HepG2 (cell line): ENCODE results near the gene TLCD1. TPM values are rescaled to one million over a fixed set of nuclear protein-coding genes. Genes with fewer than 3 reads are reported as not detected.

Source experiments
- ASH2L ChIP-seq: fragments of 300-600, 200-600 bp; sonication (generic); IDR thresholded peaks from 2 replicates; pipeline ENCODE4 v1.7.0; 2017; ENCODE audit warnings: low read depth, mild to moderate bottlenecking, moderate library complexity, mixed read lengths, low read length; ENCODE audit not compliant: insufficient read length
- EZH2 ChIP-seq: conservative IDR thresholded peaks from 2 replicates; pipeline ENCODE4 v1.6.1; 2012; ENCODE audit warnings: mild to moderate bottlenecking, low read depth, low read length, moderate library complexity
- FIP1L1 ChIP-seq: fragments of 200-400 bp; formaldehyde crosslinking; IDR thresholded peaks from 2 replicates; pipeline ENCODE4 v1.6.1; 2018; ENCODE audit warnings: low read depth, mild to moderate bottlenecking, low read length, moderate library complexity, borderline replicate concordance; ENCODE audit not compliant: insufficient read depth
- NR2C2 ChIP-seq: sonication (generic); formaldehyde crosslinking; IDR thresholded peaks from 2 replicates; pipeline ENCODE4 v1.4.0; 2020; ENCODE audit warnings: missing genetic modification reagents, mild to moderate bottlenecking, moderate library complexity, borderline replicate concordance
- NR2F2 ChIP-seq: IDR thresholded peaks from 2 replicates; pipeline ENCODE4 v1.6.1; 2012; ENCODE audit warnings: low read depth, inconsistent platforms, borderline replicate concordance
- RELA ChIP-seq: sonication (generic); formaldehyde crosslinking; IDR thresholded peaks from 2 replicates; pipeline ENCODE4 v1.4.0; 2020; ENCODE audit warnings: missing genetic modification reagents
- REPIN1 ChIP-seq: sonication (generic); formaldehyde crosslinking; IDR thresholded peaks from 2 replicates; pipeline ENCODE4 v1.8.0; 2022; ENCODE audit warnings: missing genetic modification reagents, low read depth, mild to moderate bottlenecking, borderline replicate concordance
- SOX6 ChIP-seq, 2 experiments: fragments of 450-650 bp in 1 of 2; sonication (generic) in 1 of 2; formaldehyde crosslinking in 1 of 2; IDR thresholded peaks; 2 replicates each; pipeline versions ENCODE4 v1.4.0 to v1.6.1; 2017 to 2020; ENCODE audit warnings: antibody characterized with exemption in 1 of 2, mild to moderate bottlenecking in 1 of 2, missing genetic modification reagents in 1 of 2
- ZNF12 ChIP-seq: sonication (generic); formaldehyde crosslinking; IDR thresholded peaks from 2 replicates; pipeline ENCODE4 v1.5.0; 2020; ENCODE audit warnings: missing genetic modification reagents
- ZNF234 ChIP-seq: sonication (generic); formaldehyde crosslinking; conservative IDR thresholded peaks from 2 replicates; pipeline ENCODE4 v1.5.1; 2020; ENCODE audit warnings: mild to moderate bottlenecking, missing genetic modification reagents
- ZNF484 ChIP-seq: sonication (generic); formaldehyde crosslinking; IDR thresholded peaks from 2 replicates; pipeline ENCODE4 v1.5.1; 2020; ENCODE audit warnings: mild to moderate bottlenecking, low read depth, missing genetic modification reagents, borderline replicate concordance
- ZNF577 ChIP-seq: sonication (generic); formaldehyde crosslinking; IDR thresholded peaks from 2 replicates; pipeline ENCODE4 v1.4.0; 2020; ENCODE audit warnings: mild to moderate bottlenecking, low read depth, missing genetic modification reagents, borderline replicate concordance
- ZSCAN21 ChIP-seq: sonication (generic); formaldehyde crosslinking; IDR thresholded peaks from 2 replicates; pipeline ENCODE4 v1.8.0; 2022; ENCODE audit warnings: mild to moderate bottlenecking, missing genetic modification reagents, moderate library complexity, borderline replicate concordance
- ZSCAN9 ChIP-seq: IDR thresholded peaks from 2 replicates; pipeline ENCODE4 v1.6.1; 2016; ENCODE audit warnings: borderline replicate concordance
- polyA plus RNA-seq, 8 experiments: library from polyadenylated mRNA; depleted of rRNA in 3 of 8; stranded (reverse) in 7 of 8; unstranded in 1 of 8; fragments of >200 nt; fragmentation: Illumina TruSeq in 4 of 8; extraction: Trizol in 4 of 8; gene quantifications; 2 replicates each; pipeline versions ENCODE4 v1.2.1 to v1.2.3, GENCODE V29; 2011 to 2016; ENCODE audit warnings: low read depth in 4 of 8, missing spikeins in 1 of 8, mixed read lengths in 1 of 8; ENCODE audit not compliant: insufficient read depth in 1 of 8
- total RNA-seq, 5 experiments: library from RNA; depleted of rRNA; stranded (reverse); fragments of >200 nt; fragmentation: Illumina TruSeq; extraction: Trizol; gene quantifications; 2 replicates each; pipeline ENCODE4 v1.2.3, GENCODE V29; 2016; ENCODE audit warnings: low read depth in 1 of 5
- TF ChIP-seq, protein P1 (sequence below): sonication (generic); formaldehyde crosslinking; IDR thresholded peaks from 2 replicates; pipeline ENCODE4 v1.4.0; 2020; ENCODE audit warnings: missing genetic modification reagents
- TF ChIP-seq, protein P2 (sequence below): sonication (generic); formaldehyde crosslinking; IDR thresholded peaks from 2 replicates; pipeline ENCODE4 v1.8.1; 2023; ENCODE audit warnings: mild to moderate bottlenecking, moderate library complexity, missing genetic modification reagents
- TF ChIP-seq, protein P3 (sequence below): sonication (generic); formaldehyde crosslinking; IDR thresholded peaks from 2 replicates; pipeline ENCODE4 v1.8.0; 2022; ENCODE audit warnings: mild to moderate bottlenecking, missing genetic modification reagents
- TF ChIP-seq, protein P4 (sequence below): IDR thresholded peaks from 2 replicates; pipeline ENCODE4 v1.4.0; 2020; ENCODE audit warnings: mild to moderate bottlenecking, missing genetic modification reagents

The TLCD1 gene
- total and polyA plus RNA-seq, 2 of the 13 experiments (the other 11 are each of a cell fraction or from before 2014, with no cell fraction given), result 14.9 to 19.6 TPM

DNA sequence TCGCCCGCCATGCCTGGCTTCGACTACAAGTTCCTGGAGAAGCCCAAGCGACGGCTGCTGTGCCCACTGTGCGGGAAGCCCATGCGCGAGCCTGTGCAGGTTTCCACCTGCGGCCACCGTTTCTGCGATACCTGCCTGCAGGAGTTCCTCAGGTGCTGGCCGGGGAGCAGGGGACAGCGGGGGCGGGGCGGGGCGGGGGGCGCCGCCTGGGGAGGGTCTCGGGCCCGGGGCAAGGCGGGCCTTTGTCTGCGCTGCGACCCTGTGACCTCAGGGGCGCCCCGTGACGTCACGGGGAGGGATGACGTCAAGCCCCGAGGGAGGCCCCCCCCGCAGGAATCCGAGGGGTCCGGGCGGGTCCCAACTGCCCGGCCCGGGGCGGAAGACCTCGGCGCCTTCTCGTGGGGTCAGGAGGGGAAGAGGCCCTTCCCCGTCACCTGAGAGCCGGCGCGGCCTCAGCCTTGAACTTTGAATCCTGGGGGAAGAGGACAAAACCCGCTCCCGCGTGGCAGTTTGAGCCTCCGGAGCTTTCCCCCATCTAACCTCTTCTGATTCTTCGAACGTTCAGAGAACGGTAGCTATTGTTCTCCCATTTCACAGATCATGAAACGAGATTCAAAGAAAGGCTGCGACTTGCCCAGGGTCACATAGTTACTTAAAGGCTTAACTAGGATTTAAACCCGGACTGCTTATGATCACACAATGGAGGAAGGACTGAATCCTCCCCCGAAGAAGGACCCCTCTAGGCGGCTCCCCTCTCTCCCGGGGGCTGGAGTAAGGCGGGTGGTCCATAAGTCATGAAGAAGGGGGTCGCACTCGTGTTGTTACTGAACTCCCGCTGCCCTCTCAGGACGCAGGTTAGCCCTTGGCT, 18.3 kb upstream of the TLCD1 start (continued):
- TF ChIP-seq FIP1L1 (no peak), SOX6 (IDR thresholded peaks at IDR 0.05) (no peak), SOX6 (CRISPR knock-in tag; IDR thresholded peaks at IDR 0.05) (no peak), NR2C2 (CRISPR knock-in tag) (peak; percentile 77), ASH2L (no peak), REPIN1 (CRISPR knock-in tag) (peak; percentile 35; the same call in 1 of the 2 replicates), EZH2 (no peak), ZSCAN9 (CRISPR knock-in tag) (no peak), RELA (CRISPR knock-in tag) (no peak), NR2F2 (peak; percentile 74), ZNF234 (CRISPR knock-in tag) (no peak), ZNF577 (no peak), ZNF484 (CRISPR knock-in tag) (no peak), ZSCAN21 (no peak; the same call in none of the 2 replicates), ZNF12 (CRISPR knock-in tag) (0 out of 2 replicates have a peak, but pooled peaks have one; percentile 20)
- TF ChIP-seq, protein P1, sequence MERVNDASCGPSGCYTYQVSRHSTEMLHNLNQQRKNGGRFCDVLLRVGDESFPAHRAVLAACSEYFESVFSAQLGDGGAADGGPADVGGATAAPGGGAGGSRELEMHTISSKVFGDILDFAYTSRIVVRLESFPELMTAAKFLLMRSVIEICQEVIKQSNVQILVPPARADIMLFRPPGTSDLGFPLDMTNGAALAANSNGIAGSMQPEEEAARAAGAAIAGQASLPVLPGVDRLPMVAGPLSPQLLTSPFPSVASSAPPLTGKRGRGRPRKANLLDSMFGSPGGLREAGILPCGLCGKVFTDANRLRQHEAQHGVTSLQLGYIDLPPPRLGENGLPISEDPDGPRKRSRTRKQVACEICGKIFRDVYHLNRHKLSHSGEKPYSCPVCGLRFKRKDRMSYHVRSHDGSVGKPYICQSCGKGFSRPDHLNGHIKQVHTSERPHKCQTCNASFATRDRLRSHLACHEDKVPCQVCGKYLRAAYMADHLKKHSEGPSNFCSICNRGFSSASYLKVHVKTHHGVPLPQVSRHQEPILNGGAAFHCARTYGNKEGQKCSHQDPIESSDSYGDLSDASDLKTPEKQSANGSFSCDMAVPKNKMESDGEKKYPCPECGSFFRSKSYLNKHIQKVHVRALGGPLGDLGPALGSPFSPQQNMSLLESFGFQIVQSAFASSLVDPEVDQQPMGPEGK (CRISPR knock-in tag), result peak; percentile 82
- TF ChIP-seq, protein P2, sequence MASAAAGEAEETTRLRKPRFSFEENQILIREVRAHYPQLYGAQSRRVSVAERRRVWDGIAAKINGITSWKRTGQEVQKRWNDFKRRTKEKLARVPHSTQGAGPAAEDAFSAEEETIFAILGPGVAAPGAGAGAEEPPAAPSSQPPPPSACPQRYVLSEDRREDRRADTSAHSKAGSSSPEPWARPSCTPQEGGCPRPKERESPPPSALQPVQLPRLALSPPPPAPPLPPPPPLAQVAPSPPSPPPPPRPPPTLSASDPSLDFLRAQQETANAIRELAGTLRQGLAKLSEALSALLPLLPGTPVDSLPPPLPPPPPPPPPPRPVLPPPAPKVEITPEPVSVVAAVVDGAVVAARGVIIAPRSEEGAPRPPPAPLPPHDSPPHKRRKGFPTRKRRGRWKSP (CRISPR knock-in tag), result 0 out of 2 replicates have a peak, but pooled peaks have one; percentile 8
- TF ChIP-seq, protein P3, sequence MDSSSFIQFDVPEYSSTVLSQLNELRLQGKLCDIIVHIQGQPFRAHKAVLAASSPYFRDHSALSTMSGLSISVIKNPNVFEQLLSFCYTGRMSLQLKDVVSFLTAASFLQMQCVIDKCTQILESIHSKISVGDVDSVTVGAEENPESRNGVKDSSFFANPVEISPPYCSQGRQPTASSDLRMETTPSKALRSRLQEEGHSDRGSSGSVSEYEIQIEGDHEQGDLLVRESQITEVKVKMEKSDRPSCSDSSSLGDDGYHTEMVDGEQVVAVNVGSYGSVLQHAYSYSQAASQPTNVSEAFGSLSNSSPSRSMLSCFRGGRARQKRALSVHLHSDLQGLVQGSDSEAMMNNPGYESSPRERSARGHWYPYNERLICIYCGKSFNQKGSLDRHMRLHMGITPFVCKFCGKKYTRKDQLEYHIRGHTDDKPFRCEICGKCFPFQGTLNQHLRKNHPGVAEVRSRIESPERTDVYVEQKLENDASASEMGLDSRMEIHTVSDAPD (CRISPR knock-in tag), result no peak
- TF ChIP-seq, protein P4, sequence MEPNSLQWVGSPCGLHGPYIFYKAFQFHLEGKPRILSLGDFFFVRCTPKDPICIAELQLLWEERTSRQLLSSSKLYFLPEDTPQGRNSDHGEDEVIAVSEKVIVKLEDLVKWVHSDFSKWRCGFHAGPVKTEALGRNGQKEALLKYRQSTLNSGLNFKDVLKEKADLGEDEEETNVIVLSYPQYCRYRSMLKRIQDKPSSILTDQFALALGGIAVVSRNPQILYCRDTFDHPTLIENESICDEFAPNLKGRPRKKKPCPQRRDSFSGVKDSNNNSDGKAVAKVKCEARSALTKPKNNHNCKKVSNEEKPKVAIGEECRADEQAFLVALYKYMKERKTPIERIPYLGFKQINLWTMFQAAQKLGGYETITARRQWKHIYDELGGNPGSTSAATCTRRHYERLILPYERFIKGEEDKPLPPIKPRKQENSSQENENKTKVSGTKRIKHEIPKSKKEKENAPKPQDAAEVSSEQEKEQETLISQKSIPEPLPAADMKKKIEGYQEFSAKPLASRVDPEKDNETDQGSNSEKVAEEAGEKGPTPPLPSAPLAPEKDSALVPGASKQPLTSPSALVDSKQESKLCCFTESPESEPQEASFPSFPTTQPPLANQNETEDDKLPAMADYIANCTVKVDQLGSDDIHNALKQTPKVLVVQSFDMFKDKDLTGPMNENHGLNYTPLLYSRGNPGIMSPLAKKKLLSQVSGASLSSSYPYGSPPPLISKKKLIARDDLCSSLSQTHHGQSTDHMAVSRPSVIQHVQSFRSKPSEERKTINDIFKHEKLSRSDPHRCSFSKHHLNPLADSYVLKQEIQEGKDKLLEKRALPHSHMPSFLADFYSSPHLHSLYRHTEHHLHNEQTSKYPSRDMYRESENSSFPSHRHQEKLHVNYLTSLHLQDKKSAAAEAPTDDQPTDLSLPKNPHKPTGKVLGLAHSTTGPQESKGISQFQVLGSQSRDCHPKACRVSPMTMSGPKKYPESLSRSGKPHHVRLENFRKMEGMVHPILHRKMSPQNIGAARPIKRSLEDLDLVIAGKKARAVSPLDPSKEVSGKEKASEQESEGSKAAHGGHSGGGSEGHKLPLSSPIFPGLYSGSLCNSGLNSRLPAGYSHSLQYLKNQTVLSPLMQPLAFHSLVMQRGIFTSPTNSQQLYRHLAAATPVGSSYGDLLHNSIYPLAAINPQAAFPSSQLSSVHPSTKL (CRISPR knock-in tag), result peak; percentile 61
